Stimulated activated CD8-positive, alpha-beta memory T cell treated with anti-CD3 and anti-CD28 coated beads, Interleukin-4, amount 100 ng/mL, for 24 hours (primary cell): ENCODE results near the gene GMPPA.

Source experiments
- DNase-seq: peaks from one replicate; pipeline ENCODE4 v3.0.0-alpha.2; 2020; ENCODE audit warnings: low read depth

The GMPPA gene

GRCh38 chr2:219522111-219523030 is 23.7 kb downstream of the GMPPA start:
- no peak for DNase-seq

- no peak for DNase-seq
Measured at GRCh38 chr2:219523031-219523671, 24.5 kb downstream of the GMPPA start.

- no peak for DNase-seq
Measured at GRCh38 chr2:219524817-219525216, 26.1 kb downstream of the GMPPA start.

- no peak for DNase-seq
Measured at GRCh38 chr2:219525533-219526232, 27.0 kb downstream of the GMPPA start.

GRCh38 chr2:219526320-219527075 is 27.8 kb downstream of the GMPPA start:
- DNase-seq: no peak

GRCh38 chr2:219527076-219527394 is 28.3 kb downstream of the GMPPA start:
- DNase-seq: no peak

- no peak for DNase-seq
Measured at GRCh38 chr2:219527472-219527871, 28.8 kb downstream of the GMPPA start.

GRCh38 chr2:219530048-219530963 is 31.6 kb downstream of the GMPPA start:
- DNase-seq: peak; percentile 78

GRCh38 chr2:219531639-219532377 is 33.1 kb downstream of the GMPPA start:
- no peak for DNase-seq

GRCh38 chr2:219532378-219532649 is 33.6 kb downstream of the GMPPA start:
- no peak for DNase-seq

GRCh38 chr2:219533930-219534661 is 35.4 kb downstream of the GMPPA start:
- DNase-seq: no peak

GRCh38 chr2:219536425-219536824 is 37.7 kb downstream of the GMPPA start:
- DNase-seq: no peak

GRCh38 chr2:219536967-219537366 is 38.3 kb downstream of the GMPPA start:
- DNase-seq: no peak

- no peak for DNase-seq
Measured at GRCh38 chr2:219537657-219538488, 39.2 kb downstream of the GMPPA start.

GRCh38 chr2:219538504-219538951 is 39.8 kb downstream of the GMPPA start:
- no peak for DNase-seq

- DNase-seq: no peak
Measured at GRCh38 chr2:219538956-219539788, 40.5 kb downstream of the GMPPA start.

- no peak for DNase-seq
Measured at GRCh38 chr2:219539926-219540678, 41.4 kb downstream of the GMPPA start.
